Head of caudate nucleus (tissue), 42 donors: ENCODE measurements around the gene PPM1H.

Experiments used
- DNase-seq, 42 donors: peaks; one replicate each; pipeline versions ENCODE4 v3.0.0 to v3.0.0-alpha.2; 2020 to 2021; ENCODE audit warnings: mixed read lengths in 7 of 42
- intact Hi-C: fragments of 100-400 bp; cut with DNase I; formaldehyde crosslinking; loops from one replicate; pipeline ENCODE4 v1.15.0; 2022

The PPM1H gene

GRCh38 chr12:62659453-62660295 lies 275.3 kb downstream of the PPM1H start:
- intact Hi-C loops, result no loop called here
- no peak for DNase-seq

DNA sequence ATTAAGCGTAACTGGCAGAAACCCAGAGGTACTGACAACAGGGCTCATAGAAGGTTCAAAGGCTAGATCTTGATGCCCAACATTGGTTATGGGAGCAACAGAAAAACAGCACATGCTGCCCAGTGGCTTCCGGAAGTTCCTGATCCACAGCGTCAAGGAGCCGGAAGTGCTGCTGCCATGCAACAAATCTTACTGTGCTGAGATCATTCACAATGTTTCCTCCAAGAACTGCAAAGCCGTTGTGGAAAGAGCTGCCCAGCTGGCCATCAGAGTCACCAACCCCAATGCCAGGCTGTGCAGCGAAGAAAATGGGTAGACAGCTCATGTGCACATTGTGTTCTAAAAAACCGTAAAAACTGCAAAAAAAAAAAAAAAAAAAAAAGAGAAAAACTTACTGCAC lies 276.0 kb downstream of the PPM1H start:
- intact Hi-C loops, result no loop called here
- DNase-seq, result peak in 8 of 42 donors; percentile 9 to 53 (median 28)

DNA sequence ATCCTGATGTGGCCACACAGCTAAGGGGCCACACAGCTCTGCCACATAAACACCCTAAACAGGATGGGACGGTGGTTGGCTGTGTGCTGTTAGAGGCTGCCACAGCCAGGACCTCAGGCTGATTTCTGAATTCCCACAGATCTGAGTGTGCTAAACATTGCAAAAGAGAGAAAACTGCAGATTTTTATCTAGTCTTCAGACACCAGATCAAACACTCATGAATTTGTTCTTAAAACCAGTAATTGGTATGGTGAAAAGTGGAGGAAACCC lies 277.7 kb downstream of the PPM1H start:
- no peak for DNase-seq
- intact Hi-C loops, result no loop called here

- intact Hi-C loops, result no loop called here
- DNase-seq, result peak in 17 of 42 donors; percentile 5 to 62 (median 29)
These were observed 278.2 kb downstream of the PPM1H start for GRCh38 chr12:62656591-62657362.

GRCh38 chr12:62655666-62656151 lies 279.2 kb downstream of the PPM1H start:
- intact Hi-C loops, result no loop called here
- DNase-seq, result peak in 19 of 42 donors; percentile 21 to 67 (median 27)

DNA sequence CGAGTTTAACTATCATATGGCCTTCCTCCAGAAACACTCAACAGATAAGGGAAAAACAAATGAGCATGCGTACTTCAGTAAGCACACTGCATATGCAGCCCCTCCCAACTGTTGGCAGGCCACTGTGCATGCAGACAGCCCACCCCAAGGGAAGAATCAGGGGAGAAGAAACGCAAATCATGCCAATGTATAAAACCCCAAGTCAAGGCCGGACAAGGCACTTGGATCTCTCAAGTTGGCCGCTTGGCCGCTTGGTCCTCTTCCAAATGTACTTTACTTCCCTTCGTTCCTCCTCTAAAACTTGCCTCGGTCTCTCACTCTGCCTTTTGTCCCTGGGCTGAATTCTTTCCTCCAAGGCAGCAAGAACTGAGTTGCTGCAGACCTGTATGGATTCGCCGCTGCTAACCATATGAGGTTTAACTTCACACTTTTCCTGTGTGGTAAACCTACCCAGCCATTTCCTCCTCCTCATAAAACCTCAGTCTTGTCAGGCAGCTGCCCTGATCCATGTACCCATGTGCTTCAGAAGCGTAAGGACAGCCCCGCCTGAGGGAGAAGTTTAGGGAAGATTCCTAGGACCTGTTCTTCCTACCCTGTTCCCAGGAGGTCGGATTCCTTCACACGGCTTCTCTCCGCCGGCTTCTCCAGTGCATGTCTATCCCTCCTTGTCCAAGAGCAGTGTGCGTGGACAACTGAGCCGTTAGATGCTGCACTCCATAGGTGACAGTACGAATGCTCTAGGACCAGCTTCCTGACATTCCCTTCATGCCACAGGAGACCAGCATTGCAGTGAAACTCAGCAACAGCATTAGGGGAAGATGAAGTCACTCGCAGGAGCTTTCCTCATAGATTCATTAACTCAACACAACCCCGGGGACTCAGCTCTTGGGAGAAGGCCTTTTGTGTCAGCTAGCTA lies 280.4 kb downstream of the PPM1H start:
- DNase-seq, result no peak
- intact Hi-C loops, result no loop called here

GRCh38 chr12:62653740-62654139 lies 281.2 kb downstream of the PPM1H start:
- DNase-seq, result no peak
- intact Hi-C loops, result no loop called here

DNA sequence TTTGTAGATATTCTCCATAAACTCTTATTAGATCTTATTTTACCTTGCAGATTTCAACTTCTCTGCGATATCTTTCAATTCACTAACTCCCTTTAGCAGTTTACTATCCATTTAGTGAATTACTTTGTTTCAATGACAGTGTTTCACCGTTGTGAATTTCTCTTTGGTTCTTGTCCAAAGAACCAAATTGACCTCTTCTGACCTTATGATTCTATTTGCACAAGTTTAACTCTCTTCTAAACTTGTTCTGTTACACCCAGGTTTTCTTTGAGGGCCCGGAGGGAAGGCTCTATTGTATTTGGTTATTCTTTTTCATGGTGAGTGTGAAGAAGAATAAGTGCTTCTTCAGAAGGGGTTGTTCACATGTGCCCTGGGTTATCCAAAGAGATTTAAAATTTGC lies 281.6 kb downstream of the PPM1H start:
- intact Hi-C loops, result no loop called here
- no peak for DNase-seq

GRCh38 chr12:62651138-62651537 lies 283.8 kb downstream of the PPM1H start:
- intact Hi-C loops, result no loop called here
- no peak for DNase-seq

DNA sequence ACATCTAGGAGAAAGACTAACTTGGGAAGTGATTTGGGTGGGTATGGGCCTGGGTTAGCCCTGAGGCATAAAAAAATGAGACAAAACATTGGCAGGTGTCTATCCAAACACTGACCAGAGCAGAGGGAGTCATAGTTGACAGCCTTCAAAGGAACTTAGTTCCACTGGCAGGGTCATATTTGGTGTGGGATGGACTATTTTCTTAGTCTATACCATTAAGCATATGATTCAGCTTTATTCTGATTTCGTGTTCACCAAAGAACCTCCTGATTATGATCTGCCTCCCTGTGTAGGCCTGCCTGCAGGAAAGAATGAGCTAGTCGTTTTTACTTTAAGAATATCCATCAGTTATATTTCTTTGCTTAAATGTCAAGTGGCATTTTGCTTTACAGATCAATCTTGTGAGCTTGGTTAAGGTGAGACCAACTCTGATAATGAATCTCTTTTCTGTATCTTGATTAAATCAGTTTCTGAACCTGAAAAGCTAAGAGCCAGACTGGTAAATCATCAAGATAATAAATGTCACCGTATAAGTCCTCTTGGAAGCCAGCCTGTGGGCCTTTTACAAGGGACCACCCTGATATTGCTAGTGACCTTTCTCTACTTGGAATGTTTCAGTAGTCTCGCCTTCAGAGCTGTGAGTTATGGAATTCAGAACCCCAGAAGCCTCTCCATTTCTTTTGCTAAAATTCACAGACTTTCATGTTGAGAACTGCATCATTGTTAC lies 285.4 kb downstream of the PPM1H start:
- DNase-seq, result peak in 1 of 42 donors; percentile 1
- intact Hi-C loops, result no loop called here

GRCh38 chr12:62647586-62647985 lies 287.4 kb downstream of the PPM1H start:
- intact Hi-C loops, result no loop called here

DNA sequence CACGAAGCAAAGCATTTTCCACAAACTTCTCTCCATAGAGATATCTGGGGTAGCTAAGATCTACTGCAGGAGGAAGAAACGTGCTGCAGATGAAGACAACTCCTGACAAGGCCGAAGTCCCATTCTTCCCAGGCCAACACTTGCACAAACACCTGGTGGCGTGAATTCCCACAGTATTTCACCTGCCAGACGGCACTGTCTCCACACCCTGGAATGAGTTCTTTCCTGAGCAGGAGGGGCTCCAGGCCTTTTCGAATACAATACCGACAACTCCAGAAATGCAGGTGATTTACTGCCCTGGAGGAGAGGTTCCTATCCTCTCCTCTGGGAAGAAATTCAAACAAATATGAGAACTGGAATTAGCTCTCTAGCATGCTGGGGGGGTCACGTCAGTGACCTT lies 288.4 kb downstream of the PPM1H start:
- DNase-seq, result no peak
- intact Hi-C loops, result no loop called here

More at GRCh38 chr12:62647586-62647985, 287.4 kb downstream of the PPM1H start:
- peak in 41 of 42 donors; percentile 16 to 85 (median 64) for DNase-seq

DNA sequence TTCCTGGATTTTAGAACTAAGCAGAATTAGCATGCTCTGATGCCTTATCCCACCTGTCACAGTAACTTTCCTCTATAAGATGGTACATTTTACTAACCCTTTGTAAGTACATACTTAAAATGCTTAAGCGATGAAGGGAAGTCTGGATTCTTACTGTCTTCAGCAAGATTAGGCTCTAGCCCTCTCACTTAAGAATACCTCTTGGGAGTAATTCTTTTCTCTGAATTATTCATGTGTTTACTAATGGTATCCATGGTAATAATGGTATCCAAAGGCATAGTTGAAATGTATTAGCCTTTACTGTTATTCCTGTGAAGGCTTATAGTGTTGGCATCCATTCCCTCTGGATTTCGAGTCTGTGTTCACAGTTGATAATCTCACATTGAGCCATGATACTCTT lies 291.5 kb downstream of the PPM1H start:
- intact Hi-C loops, result no loop called here
- DNase-seq, result no peak

DNA sequence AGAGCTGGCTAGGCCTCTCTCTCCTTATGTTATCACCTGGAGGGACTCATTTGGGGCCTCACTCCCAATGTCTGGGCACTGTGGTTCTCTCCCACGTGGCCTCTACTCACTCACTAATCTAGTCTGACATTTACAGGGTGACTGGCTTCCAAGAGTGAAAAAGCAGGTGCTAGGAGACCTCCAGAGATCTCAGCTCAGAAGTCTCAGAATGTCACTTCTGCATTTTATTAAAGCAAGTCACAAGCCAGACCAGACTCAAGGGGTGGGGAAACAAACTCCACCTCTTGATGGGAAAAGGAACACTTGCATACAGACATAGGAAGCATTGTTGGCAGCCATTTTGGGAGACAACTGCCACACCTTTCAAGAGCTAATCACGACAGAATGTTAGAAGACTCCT lies 292.5 kb downstream of the PPM1H start:
- intact Hi-C loops, result no loop called here
- DNase-seq, result no peak

GRCh38 chr12:62640910-62641448 lies 294.0 kb downstream of the PPM1H start:
- peak in 1 of 42 donors; percentile 17 for DNase-seq
- intact Hi-C loops, result no loop called here

- intact Hi-C loops, result no loop called here
- no peak for DNase-seq
These were observed 297.3 kb downstream of the PPM1H start for GRCh38 chr12:62637679-62638078.

DNA sequence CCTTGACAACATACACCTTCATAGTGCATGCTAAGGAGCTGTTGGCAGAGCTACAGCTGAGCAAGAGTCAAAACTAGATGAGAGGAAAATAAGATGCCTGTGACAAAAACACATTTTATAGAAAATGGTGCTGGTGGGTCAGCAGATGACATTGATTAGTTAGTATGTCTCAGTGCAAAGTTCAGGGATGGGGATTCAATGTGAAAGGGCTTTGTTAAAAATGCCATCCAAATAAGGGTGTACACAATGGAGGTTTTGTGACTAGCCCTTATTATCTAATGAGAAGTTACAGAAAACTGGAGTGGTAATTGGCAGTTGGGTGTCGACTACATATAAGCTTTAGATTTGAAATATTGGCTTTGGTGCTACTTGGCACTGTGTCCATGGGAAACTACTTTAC lies 299.3 kb downstream of the PPM1H start:
- intact Hi-C loops, result no loop called here
- DNase-seq, result no peak

DNA sequence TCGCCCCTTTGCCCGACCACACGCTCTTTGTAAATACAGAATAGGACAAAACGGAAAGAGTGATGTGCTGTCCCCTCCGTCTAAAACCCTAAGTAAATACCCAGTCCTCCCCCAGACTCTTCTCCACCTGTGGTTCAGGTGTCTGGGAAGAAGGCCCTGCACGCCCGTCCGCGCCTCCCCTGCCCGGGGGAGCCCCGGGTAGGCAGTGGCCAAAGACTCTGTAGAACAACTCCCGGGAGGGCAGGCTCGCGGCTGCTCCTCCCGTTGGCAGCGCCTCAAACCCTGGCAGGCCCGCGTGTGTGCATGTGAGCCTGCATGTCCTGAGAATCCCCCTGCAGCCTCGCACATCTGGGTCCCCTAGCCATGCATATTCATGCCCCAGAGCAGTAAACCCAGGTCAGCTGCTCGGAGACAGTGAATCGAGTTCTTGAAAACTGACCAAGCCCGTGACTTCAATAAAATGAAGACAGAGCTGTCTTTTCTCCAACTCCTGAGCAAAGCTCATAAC lies 302.5 kb downstream of the PPM1H start:
- peak in 40 of 42 donors; percentile 7 to 75 (median 46) for DNase-seq
- intact Hi-C loops, result no loop called here
